ENCODE results near the gene NEMP1. TPM values are rescaled to one million over a fixed set of nuclear protein-coding genes. Genes with fewer than 3 reads are reported as not detected.

Gene NEMP1
- total RNA-seq, 6 experiments from 2014 or later = 13.0 to 22.1 (median 20.7) TPM

GRCh38 chr12:57090924-57091637, 12.5 kb upstream of the NEMP1 start:
- no peaks in the 10 kb centered on the region for H3K9me3 Mint-ChIP-seq
- peaks cover 26% of the 10 kb centered on the region for H3K36me3 Mint-ChIP-seq (ENCODE audit: low read depth)
- H3K4me3 Mint-ChIP-seq = peak overlapping the region; percentile 96
- H3K27ac Mint-ChIP-seq = peak overlapping the region; percentile 75
- TF ChIP-seq CTCF (IDR thresholded peaks at IDR 0.05) = peak; percentile 36
- peaks cover 72% of the 10 kb centered on the region for H3K4me1 Mint-ChIP-seq (ENCODE audit: low read depth)
- peak; percentile 35 for DNase-seq
- peaks cover 21% of the 10 kb centered on the region for H3K27me3 Mint-ChIP-seq (ENCODE audit: insufficient read depth)

DNA sequence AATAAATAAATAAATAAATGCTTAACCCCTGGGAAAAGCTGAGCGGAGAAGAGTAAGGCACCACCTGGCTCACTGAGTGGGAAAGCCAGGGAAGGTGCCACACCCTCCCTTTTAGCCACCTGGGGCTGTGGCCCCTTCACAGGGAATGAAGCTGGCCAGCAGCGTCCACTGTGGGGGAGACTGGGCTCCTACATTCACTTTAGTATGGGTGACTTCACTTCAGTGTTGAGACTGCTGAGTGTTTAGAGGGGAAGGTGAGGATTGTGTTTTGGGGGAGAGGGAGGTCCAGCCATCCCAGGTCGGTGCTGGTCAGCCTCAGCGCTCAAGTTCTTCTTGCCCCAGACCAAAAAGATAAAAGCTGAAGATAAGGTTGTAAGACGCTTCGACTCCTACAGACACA, 11.9 kb upstream of the NEMP1 start:
- Mint-ChIP-seq H3K27ac (peak overlapping the region; percentile 75), H3K27me3 (ENCODE audit: insufficient read depth) (peaks cover 21% of the 10 kb centered on the region), H3K4me3 (peak overlapping the region; percentile 96), H3K4me1 (ENCODE audit: low read depth) (peaks cover 73% of the 10 kb centered on the region), H3K9me3 (no peaks in the 10 kb centered on the region), H3K36me3 (ENCODE audit: low read depth) (peaks cover 22% of the 10 kb centered on the region)
- no peak for DNase-seq
- TF ChIP-seq CTCF (IDR thresholded peaks at IDR 0.05) = no peak

DNA sequence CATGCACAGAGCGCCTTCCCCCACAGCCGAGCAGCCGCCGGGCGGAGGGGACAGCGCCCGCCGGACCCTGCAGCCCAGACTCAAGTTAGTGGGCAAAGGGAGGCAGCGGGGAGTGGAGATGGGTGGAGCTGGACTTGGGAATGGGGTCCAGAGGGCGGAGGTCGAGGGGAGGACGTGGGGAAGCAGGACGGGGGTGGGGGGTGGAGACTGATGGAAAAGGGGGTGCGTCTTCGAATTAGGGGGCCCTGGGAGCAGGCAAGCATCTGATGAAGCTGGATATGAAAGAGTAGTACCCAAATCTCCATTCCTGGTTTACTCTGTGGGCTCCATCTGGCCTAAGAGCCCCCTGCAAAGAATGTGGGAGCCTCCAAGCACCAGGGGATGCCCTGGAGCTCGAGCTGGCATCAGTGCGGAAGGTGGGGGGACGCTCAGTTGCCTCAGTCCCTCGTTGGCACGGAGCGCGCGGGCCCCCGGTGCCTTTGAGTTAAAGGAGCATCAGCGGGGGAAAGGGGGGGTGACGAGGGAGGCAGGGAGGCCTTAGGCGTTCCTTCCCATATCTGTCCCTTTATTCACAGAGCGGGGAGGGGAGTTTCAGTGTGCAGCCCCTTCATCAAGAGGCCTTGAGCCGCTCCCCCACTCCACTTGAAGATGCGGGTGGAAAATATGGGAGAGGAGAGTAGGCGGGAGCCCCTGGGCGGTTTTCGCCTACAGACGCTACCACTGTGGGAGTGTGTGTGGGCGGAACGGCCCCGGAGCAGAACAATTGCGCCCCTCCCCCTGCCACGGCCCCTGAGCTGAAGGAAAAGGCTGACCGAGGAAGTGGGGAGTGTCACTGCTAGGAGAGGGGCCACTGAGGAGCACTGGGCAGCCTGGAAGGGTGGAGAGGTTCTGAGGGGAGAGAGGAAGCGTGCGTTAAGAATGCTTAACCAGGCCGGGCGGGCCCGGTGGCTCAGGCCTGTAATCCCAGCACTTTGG, 11.0 kb upstream of the NEMP1 start:
- Mint-ChIP-seq H3K36me3 (ENCODE audit: low read depth) (peaks cover 21% of the 10 kb centered on the region), H3K27me3 (ENCODE audit: insufficient read depth) (peaks cover 19% of the 10 kb centered on the region), H3K9me3 (no peaks in the 10 kb centered on the region), H3K27ac (peak overlapping the region; percentile 86), H3K4me1 (ENCODE audit: low read depth) (peaks cover 71% of the 10 kb centered on the region), H3K4me3 (peak overlapping the region; percentile 96)
- peak; percentile 38 for DNase-seq
- no peak for TF ChIP-seq CTCF (IDR thresholded peaks at IDR 0.05)

GRCh38 chr12:57088354-57089270, 10.0 kb upstream of the NEMP1 start, which contains the start of gene NAB2:
Gene NAB2 (plus strand): TSS chr12:57089114. CDS start chr12:57089272, 158 bp downstream.
- peak within 1 kb of the TSS; percentile 96 for H3K4me3 Mint-ChIP-seq
- peak; percentile 92 for DNase-seq
- no peak for TF ChIP-seq CTCF (IDR thresholded peaks at IDR 0.05)
- no peaks in the 10 kb centered on the region for H3K9me3 Mint-ChIP-seq
- H3K4me1 Mint-ChIP-seq (ENCODE audit: low read depth) = peaks cover 62% of the 10 kb centered on the region
- H3K27ac Mint-ChIP-seq = peak within 1 kb of the TSS; percentile 98
- H3K27me3 Mint-ChIP-seq (ENCODE audit: insufficient read depth) = peaks cover 15% of the 10 kb centered on the region
- H3K36me3 Mint-ChIP-seq (ENCODE audit: low read depth) = peaks cover 17% of the 10 kb centered on the region

All from HFFc6 (cell line).